Suprapubic skin (tissue), 4 donors: ENCODE measurements around the gene TRIM66.

Experiments
- POLR2A ChIP-seq, 2 donors: fragments of 450-650 bp; IDR thresholded peaks; one replicate each; pipeline ENCODE4 v1.6.1; 2017; ENCODE audit warnings: antibody characterized with exemption in 2 of 2, mild to moderate bottlenecking in 2 of 2, moderate library complexity in 2 of 2
- POLR2AphosphoS5 ChIP-seq, 3 donors: sonication (generic); formaldehyde crosslinking; IDR thresholded peaks; one replicate each; pipeline ENCODE4 v1.6.1; 2017; ENCODE audit warnings: antibody characterized with exemption in 3 of 3

- no peak for TF ChIP-seq POLR2A (IDR thresholded peaks at IDR 0.05)
- no peak for TF ChIP-seq POLR2AphosphoS5 (IDR thresholded peaks at IDR 0.05)
These were observed 41.1 kb downstream of the TRIM66 start for GRCh38 chr11:8641332-8641731.
